IMR-90 (cell line): ENCODE results near the gene IGF2BP1. TPM values are rescaled to one million over a fixed set of nuclear protein-coding genes. Genes with fewer than 3 reads are reported as not detected.
A peak's percentile ranks its signal among the peaks of the same experiment; 100 is the strongest.

Experiments used
- ATAC-seq: fragments of 200-7000 bp; cut with Tn5 transposase; 2 replicates; pipeline ENCODE4 v1.9.1; 2020; ENCODE audit warnings: low read depth, mild to moderate bottlenecking, moderate library complexity
- BruUV-seq: library from RNA; stranded (reverse); fragments of 400-500 nt; replicated peaks from 2 replicates; lab custom pipeline; 2021; lab: Mats Ljungman, UMichigan
- CTCF ChIA-PET: fragments of 300-600 bp; formaldehyde crosslinking; extraction: SDS; loops from one replicate; lab custom pipeline; 2021; ENCODE audit warnings: antibody characterized with exemption; lab: Yijun Ruan, JAX
- POLR2A ChIA-PET: fragments of 300-600 bp; sonication (Branson Sonifier 250); formaldehyde crosslinking; loops from one replicate; lab custom pipeline; 2022; ENCODE audit warnings: antibody characterized with exemption; ENCODE audit not compliant: unreplicated experiment; lab: Charles Lee
- DNase-seq: peaks from one replicate; pipeline ENCODE4 v3.0.0; 2013
- H2AFZ ChIP-seq: replicated peaks from 2 replicates; pipeline ENCODE3; 2013; ENCODE audit warnings: low read length, mild to moderate bottlenecking; ENCODE audit not compliant: poor library complexity
- H2AK5ac ChIP-seq: 2 replicates; pipeline ENCODE4 v1.6.1; 2013; ENCODE audit warnings: low read depth, low read length, inconsistent platforms
- H2AK9ac ChIP-seq: replicated peaks from 2 replicates; pipeline ENCODE3; 2013; ENCODE audit warnings: mild to moderate bottlenecking, low read depth, low read length, moderate library complexity; ENCODE audit not compliant: poor library complexity
- H2BK120ac ChIP-seq: 2 replicates; pipeline ENCODE4 v1.6.1; 2013; ENCODE audit warnings: low read depth, low read length, inconsistent platforms
- H2BK15ac ChIP-seq: 3 replicates; pipeline ENCODE4 v1.6.1; 2013; ENCODE audit warnings: low read depth, low read length, inconsistent platforms
- H2BK20ac ChIP-seq: 2 replicates; pipeline ENCODE4 v1.6.1; 2013; ENCODE audit warnings: low read depth, mild to moderate bottlenecking, inconsistent platforms, low read length, moderate library complexity
- H2BK5ac ChIP-seq: 2 replicates; pipeline ENCODE4 v1.6.1; 2013; ENCODE audit warnings: mild to moderate bottlenecking, low read depth, low read length, inconsistent platforms; ENCODE audit not compliant: poor library complexity, severe bottlenecking
- H3K14ac ChIP-seq: replicated peaks from 2 replicates; pipeline ENCODE4 v1.6.1; 2013; ENCODE audit warnings: low read depth, low read length, inconsistent platforms
- H3K18ac ChIP-seq: 2 replicates; pipeline ENCODE4 v1.6.1; 2013; ENCODE audit warnings: low read depth, low read length, control low read depth
- H3K23ac ChIP-seq: 2 replicates; pipeline ENCODE4 v1.6.1; 2013; ENCODE audit warnings: low read depth, low read length, inconsistent platforms
- H3K27ac ChIP-seq: 2 replicates; pipeline ENCODE4 v1.5.1; 2013; ENCODE audit warnings: mild to moderate bottlenecking, control low read depth, low read length; ENCODE audit not compliant: insufficient read depth
- H3K27me3 ChIP-seq: 2 replicates; pipeline ENCODE4 v1.6.1; 2013; ENCODE audit warnings: low read length; ENCODE audit not compliant: control insufficient read depth, insufficient read depth
- H3K36me3 ChIP-seq: 2 replicates; pipeline ENCODE4 v1.6.1; 2013; ENCODE audit warnings: low read length, mixed read lengths; ENCODE audit not compliant: control insufficient read depth, insufficient read depth
- H3K4ac ChIP-seq: 2 replicates; pipeline ENCODE4 v1.6.1; 2013; ENCODE audit warnings: low read depth, low read length, inconsistent platforms
- H3K4me1 ChIP-seq: 2 replicates; pipeline ENCODE4 v1.6.1; 2013; ENCODE audit warnings: low read length, mixed read lengths; ENCODE audit not compliant: control insufficient read depth, insufficient read depth
- H3K4me2 ChIP-seq: 2 replicates; pipeline ENCODE4 v1.6.1; 2013; ENCODE audit warnings: low read depth, mild to moderate bottlenecking, control low read depth, low read length, moderate library complexity
- H3K4me3 ChIP-seq: 2 replicates; pipeline ENCODE4 v1.5.1; 2013; ENCODE audit warnings: low read depth, mild to moderate bottlenecking, control low read depth, low read length, moderate library complexity; ENCODE audit not compliant: insufficient read depth
- H3K56ac ChIP-seq: 2 replicates; pipeline ENCODE4 v1.6.1; 2013; ENCODE audit warnings: low read length, inconsistent platforms; ENCODE audit not compliant: insufficient read depth; ENCODE audit errors: extremely low read depth
- H3K79me1 ChIP-seq, 2 experiments: 2 replicates each; pipeline ENCODE4 v1.6.1; 2013; ENCODE audit warnings: low read length in 2 of 2, inconsistent platforms in 1 of 2, low read depth in 1 of 2
- H3K9ac ChIP-seq: 2 replicates; pipeline ENCODE4 v1.6.1; 2013; ENCODE audit warnings: low read depth, low read length, control low read depth
- H3K9me1 ChIP-seq: 2 replicates; pipeline ENCODE4 v1.6.1; 2013; ENCODE audit warnings: low read length, inconsistent platforms; ENCODE audit not compliant: insufficient read depth
- H3K9me3 ChIP-seq: 2 replicates; pipeline ENCODE4 v1.6.1; 2013; ENCODE audit warnings: low read length; ENCODE audit not compliant: control insufficient read depth, insufficient read depth
- H4K20me1 ChIP-seq: 2 replicates; pipeline ENCODE4 v1.6.1; 2013; ENCODE audit warnings: low read length, inconsistent platforms; ENCODE audit not compliant: insufficient read depth
- H4K5ac ChIP-seq: 2 replicates; pipeline ENCODE4 v1.6.1; 2013; ENCODE audit warnings: mild to moderate bottlenecking, low read depth, low read length, control low read depth
- H4K8ac ChIP-seq, 2 experiments: 2 replicates each; pipeline ENCODE4 v1.6.1; 2013; ENCODE audit warnings: low read depth in 2 of 2, low read length in 2 of 2, control low read depth in 1 of 2, inconsistent platforms in 1 of 2
- H4K91ac ChIP-seq: 2 replicates; pipeline ENCODE4 v1.6.1; 2013; ENCODE audit warnings: low read depth, low read length, inconsistent platforms; ENCODE audit not compliant: insufficient read depth
- CEBPB ChIP-seq: IDR thresholded peaks from 2 replicates; pipeline ENCODE4 v1.6.1; 2012; ENCODE audit warnings: low read depth, low read length, improper control_type of control experiment
- CHD1 ChIP-seq: IDR thresholded peaks from 2 replicates; pipeline ENCODE4 v1.6.1; 2012; ENCODE audit warnings: low read depth, low read length, improper control_type of control experiment
- POLR2A ChIP-seq: IDR thresholded peaks from 2 replicates; pipeline ENCODE4 v1.6.1; 2012; ENCODE audit warnings: mild to moderate bottlenecking, low read depth, low read length
- RAD21 ChIP-seq: IDR thresholded peaks from 2 replicates; pipeline ENCODE4 v1.6.1; 2012; ENCODE audit warnings: low read length, improper control_type of control experiment
- RCOR1 ChIP-seq: IDR thresholded peaks from 2 replicates; pipeline ENCODE4 v1.6.1; 2012; ENCODE audit warnings: mild to moderate bottlenecking, low read length, improper control_type of control experiment; ENCODE audit not compliant: insufficient replicate concordance
- RFX5 ChIP-seq: IDR thresholded peaks from 2 replicates; pipeline ENCODE4 v1.8.0; 2012; ENCODE audit warnings: low read depth, mild to moderate bottlenecking, low read length, moderate library complexity
- WGBS, 2 experiments: methylation state at CpG; one replicate each; pipeline versions ENCODE4 v1.1.5 to v1.1.7; 2013; ENCODE audit warnings: missing lambda C conversion rate in 2 of 2; ENCODE audit not compliant: insufficient read length in 1 of 2; ENCODE audit errors: extremely low coverage in 2 of 2; 5-methylcytosine and 5-hydroxymethylcytosine counted together
- dilution Hi-C: fragments of 300-500 bp; cut with HindIII; formaldehyde crosslinking; loops from one replicate; pipeline ENCODE4 v1.14.3; 2018; ENCODE audit warnings: low sequenced_read_pairs; ENCODE audit not compliant: unreplicated experiment
- in situ Hi-C: fragments of 300-500 bp; cut with MboI; formaldehyde crosslinking; loops from 3 replicates; pipeline ENCODE4 v1.14.3; 2019; ENCODE audit warnings: low sequenced_read_pairs, inconsistent platforms, mixed read lengths
- intact Hi-C: fragments of 100-400 bp; cut with micrococcal nuclease; formaldehyde crosslinking; loops from 2 replicates; pipeline ENCODE4 v1.10.0; 2022
- polyA plus RNA-seq, 3 experiments: library from polyadenylated mRNA; depleted of rRNA; stranded (reverse); fragments of >200 nt; gene quantifications; 2 replicates each; pipeline ENCODE4 v1.2.3, GENCODE V29; 2012; ENCODE audit warnings: low replicate concordance in 1 of 3
- total RNA-seq: library from RNA; depleted of rRNA; stranded (reverse); fragments of >200 nt; gene quantifications from 2 replicates; pipeline ENCODE4 v1.2.3, GENCODE V29; 2012

Gene IGF2BP1
- total and polyA plus RNA-seq, 2 of the 4 experiments (the other 2 are of a cell fraction) = 10.2 to 13.1 TPM

DNA sequence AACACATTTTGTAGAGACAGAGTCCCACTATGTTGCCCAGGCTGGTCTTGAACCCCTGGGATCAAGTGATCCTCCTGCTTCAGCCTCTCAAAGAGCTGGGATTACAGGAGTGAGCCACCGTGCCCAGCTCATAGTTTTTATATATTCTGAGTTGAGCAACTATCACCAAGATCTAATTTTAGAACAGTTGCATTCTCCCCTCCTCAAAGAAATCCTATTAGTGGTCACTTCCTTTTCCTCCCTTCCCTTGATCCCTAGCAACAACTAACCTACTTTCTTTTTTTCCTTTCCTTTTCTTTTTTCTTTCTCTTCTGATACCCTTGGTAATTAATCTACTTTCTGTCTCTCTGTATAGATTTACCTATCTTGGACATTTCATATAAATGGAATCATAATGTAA is 73.9 kb downstream of the IGF2BP1 start:
- peak overlapping the region; percentile 69; the same call in 1 of the 2 replicates for H3K14ac ChIP-seq
- H3K27ac ChIP-seq = no peak overlapping the region
- H4K5ac ChIP-seq = peak overlapping the region; percentile 28; the same call in 1 of the 2 replicates
- no peak overlapping the region; the same call in 1 of the 2 replicates for H3K23ac ChIP-seq
- H2BK20ac ChIP-seq = 0 out of 2 replicates have a peak overlapping the region, but pooled peaks have one; percentile 17
- no peaks in the 10 kb centered on the region for H3K9me3 ChIP-seq
- H2BK120ac ChIP-seq = no peak overlapping the region; the same call in 1 of the 2 replicates
- no peak overlapping the region; the same call in 1 of the 2 replicates for H2AK5ac ChIP-seq
- POLR2A ChIA-PET = no interaction called here
- dilution Hi-C loops (no loop called here), intact Hi-C loops (no loop called here), in situ Hi-C loops (no loop called here)
- no CpG with 5 or more reads among the region's 1 CpG for WGBS, 2 experiments
- H3K56ac ChIP-seq = no peak overlapping the region
- H3K4me3 ChIP-seq = no peak overlapping the region
- peaks cover 3% of the 10 kb centered on the region for H3K4me1 ChIP-seq
- no peak overlapping the region for H2AK9ac ChIP-seq
- TF ChIP-seq RFX5 (no peak), RAD21 (no peak), POLR2A (no peak), CEBPB (peak; percentile 47; the same call in 1 of the 2 replicates), RCOR1 (no peak), CHD1 (no peak)
- 0 out of 2 replicates have a peak overlapping the region, but pooled peaks have one; percentile 36 for H3K4ac ChIP-seq
- CTCF ChIA-PET = no interaction called here
- DNase-seq (peak; percentile 33), ATAC-seq (peak; percentile 18; the same call in 1 of the 2 replicates)
- no peaks in the 10 kb centered on the region for H3K36me3 ChIP-seq
- no peak overlapping the region for H3K9ac ChIP-seq
- peaks cover 4% of the 10 kb centered on the region for H3K9me1 ChIP-seq
- H4K91ac ChIP-seq = no peak overlapping the region
- no TSS peak for BruUV-seq
- H3K4me2 ChIP-seq = no peak overlapping the region
- no peaks in the 10 kb centered on the region; a peak in 1 of 4 replicates for H3K79me1 ChIP-seq
- H4K8ac ChIP-seq = peak overlapping the region in 1 of 2 experiments; percentile 13; a peak in 2 of 4 replicates
- H2AFZ ChIP-seq = no peak overlapping the region
- H2BK15ac ChIP-seq = no peak overlapping the region; the same call in 2 of the 3 replicates
- no peak overlapping the region for H3K18ac ChIP-seq
- no peak overlapping the region for H2BK5ac ChIP-seq
- no peaks in the 10 kb centered on the region for H3K27me3 ChIP-seq
- H4K20me1 ChIP-seq = no peaks in the 10 kb centered on the region
